Middle frontal gyrus (tissue), 1 donor: ENCODE results near the gene CXCL10.
A peak's percentile ranks its signal among the peaks of the same experiment; 100 is the strongest.
"Not testable (repeated sequence)": the region's sequence is repeated elsewhere in the genome, so short reads cannot be mapped to it uniquely, and the experiment has no call there.

Experiments used
- DNase-seq: peaks from one replicate; pipeline ENCODE4 v3.0.0-alpha.2; 2015; ENCODE audit warnings: low spot score; ENCODE audit errors: extremely low spot score

The CXCL10 gene

DNA sequence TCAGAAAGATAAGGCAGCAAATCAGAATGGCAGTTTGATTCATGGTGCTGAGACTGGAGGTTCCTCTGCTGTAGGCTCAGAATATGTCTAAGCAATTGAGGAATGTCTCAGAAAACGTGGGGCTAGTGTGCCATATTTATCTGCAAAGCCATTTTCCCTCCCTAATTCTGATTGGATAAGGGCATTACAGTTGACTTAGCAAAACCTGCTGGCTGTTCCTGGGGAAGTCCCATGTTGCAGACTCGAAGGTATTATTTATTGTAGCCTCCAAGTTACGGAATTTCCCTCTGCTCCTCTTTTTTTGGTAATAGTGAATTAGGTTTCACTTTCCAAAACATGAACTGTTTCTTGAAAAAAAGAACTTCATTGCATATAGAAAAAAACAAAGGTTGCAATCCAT lies at the start of gene CXCL10:
TSS of gene CXCL10 (minus strand) at position 109 of the 400 bp plus-strand sequence. CDS start at position 43, 66 bp downstream.
- no peak for DNase-seq

DNA sequence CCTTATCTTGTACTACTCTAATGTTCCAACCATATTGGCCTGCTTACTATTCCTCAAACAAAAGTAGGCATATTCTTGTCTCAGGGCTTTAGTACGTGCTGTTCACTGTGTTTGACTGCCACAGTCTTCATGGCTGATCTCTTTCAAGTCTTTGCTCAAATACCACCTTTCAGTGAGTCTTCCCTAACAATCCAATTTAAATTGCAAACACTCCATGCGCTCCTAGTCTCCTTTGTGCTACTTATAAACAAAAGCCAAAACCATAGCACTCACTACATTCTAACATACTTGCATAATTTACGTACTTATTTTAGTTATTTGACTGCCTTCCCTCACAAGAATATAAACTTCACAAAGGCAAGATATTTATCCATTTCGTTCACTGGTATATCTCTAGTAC lies 49.5 kb upstream of the CXCL10 start:
- DNase-seq, result no peak

DNA sequence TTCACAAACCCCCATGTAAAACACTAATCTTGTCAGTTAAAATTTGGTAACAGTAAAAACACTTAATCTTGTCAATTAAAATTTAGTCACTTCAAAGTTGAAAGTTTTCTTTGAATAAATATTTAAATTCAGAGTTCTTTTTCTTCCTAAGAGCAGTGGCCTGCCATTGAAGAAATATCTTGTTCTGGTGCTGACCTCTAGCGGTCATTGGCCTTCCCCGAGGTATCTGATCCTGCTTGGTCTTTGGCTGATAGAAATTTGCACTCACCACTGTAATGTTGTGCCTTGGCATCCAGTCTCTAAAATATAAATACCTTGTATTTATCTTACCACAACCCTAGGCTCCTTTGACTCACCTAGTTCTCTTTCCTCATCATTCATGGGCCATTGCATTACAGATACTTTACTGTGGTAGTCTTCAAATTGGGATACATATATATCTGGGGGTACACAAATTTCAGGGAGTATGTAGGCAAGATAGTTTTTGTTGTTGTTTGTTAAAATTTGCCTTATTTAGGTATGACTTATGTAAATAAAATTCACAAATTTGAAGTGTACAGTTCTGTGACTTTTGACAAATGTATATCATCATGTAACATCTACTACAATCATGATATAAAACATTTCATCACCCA lies 44.5 kb upstream of the CXCL10 start:
- peak; percentile 73 for DNase-seq

DNA sequence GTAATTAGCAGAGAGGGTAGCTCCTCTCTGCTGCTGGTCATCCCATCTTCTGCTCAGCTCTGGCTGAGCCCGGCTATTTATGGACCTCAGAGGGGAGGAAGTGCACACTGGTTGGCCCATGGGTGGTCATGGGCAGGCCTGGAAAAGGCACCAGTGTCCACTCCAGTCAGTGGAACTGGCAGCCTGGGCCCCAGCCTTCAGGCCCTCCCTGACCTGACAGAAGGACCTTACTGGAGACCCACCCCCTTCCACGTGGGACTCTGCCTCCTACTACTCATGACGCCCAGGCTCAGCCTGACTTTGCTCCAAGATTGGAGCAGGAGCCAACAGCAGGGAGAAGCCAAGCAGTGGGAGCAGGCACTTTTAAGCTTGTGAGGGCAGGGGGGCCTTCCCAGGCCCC lies 43.2 kb upstream of the CXCL10 start:
- DNase-seq, result no peak

DNA sequence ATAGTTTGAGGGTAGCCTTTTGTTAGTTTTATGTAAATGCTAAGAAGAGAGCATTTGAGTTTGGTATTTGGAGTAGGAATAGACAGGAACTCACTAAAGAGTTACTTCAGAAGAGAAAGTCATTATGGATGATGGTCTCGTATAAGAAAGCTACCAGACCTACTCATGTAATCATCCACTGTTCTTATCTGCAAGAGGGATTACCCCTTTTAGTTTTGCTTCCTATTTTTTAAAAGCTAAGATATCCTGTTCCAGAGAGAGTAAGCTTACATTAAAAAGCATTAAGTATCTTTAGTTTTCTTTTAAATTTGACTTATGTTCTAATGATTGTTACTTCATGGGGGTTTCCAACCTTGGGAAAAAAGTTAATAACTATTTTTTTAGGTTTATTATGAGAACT lies 38.7 kb upstream of the CXCL10 start:
- DNase-seq, result no peak

DNA sequence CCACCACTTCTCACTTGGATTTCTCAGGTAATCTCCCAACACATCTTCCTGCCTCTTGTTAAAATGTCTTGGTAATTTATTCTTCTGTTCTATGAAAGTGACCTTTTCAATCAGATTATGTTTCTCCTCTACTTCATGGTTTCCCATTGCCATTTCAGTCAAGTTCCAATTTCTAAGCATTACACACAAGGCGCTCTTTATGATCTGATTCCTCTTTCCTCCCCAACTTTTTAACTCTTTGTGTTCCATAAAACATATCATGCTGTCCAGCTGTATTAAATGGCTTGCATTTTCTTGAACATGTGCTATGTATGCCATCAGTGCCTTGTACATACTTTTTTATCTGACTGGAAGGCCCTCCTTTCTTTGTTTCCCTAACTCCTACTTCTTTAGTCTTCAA lies 38.1 kb upstream of the CXCL10 start:
- no peak for DNase-seq

DNA sequence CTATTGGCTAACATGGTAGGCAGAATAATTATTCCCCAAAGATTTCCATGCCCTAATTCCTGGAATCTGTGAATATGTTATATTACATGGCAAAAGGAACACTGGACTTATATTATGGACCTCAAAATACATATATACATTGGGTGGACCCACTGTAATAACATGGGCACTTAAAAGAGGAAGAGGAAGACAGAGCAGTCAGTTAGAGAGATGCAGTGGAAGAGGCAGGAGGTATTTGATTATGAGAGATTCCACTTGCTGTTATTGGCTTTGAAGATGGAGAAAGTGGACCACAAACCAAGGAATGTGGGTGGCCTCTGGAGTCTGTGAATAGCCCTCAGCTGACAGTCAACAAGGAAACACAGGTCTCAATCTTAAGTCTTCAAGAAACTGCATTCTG lies 37.2 kb upstream of the CXCL10 start:
- DNase-seq, result no peak

DNA sequence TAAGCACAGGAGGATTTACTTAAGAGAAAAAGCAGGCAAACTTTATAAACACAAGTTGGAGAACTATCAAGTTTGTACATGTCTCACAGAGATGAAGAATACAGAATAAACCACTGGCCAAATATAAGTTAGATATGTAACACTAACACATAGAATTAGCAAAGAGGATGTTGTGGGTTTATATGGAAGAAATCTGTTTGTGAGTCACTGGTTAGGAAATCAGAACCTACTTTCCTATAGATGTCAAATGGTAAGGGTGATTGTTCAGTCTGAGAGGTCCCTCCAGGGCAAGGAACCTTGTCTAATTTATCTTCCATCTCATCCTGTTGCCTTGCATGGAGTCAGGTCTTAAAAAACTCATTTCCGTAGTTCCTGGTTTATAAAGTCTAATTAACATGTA lies 36.5 kb upstream of the CXCL10 start:
- DNase-seq, result no peak

DNA sequence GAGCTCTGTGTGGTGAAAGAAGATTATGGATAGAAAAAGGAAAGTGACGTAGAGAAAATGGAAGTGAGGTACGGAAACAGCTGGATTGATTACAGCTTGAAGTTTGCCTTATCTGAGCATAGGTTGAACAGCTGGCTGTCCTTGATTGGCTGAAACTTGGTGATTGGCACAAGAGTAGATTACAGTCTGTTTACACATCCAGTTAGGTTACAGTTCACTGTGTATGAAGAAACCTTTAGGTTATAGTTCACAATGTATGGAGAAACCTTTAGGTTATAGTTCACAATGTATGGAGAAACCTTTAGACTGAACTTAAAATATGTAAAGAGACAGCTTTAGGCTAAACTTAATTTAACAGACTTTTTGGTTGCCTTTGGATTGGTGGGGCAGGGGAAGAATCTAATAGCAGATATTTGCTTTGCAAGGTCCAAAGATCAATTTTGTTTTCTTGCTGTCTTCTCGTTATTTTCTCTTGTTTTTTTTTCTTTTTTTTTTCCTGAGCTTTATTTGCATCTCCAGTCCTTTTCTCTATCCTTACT lies 35.7 kb upstream of the CXCL10 start:
- no peak for DNase-seq

DNA sequence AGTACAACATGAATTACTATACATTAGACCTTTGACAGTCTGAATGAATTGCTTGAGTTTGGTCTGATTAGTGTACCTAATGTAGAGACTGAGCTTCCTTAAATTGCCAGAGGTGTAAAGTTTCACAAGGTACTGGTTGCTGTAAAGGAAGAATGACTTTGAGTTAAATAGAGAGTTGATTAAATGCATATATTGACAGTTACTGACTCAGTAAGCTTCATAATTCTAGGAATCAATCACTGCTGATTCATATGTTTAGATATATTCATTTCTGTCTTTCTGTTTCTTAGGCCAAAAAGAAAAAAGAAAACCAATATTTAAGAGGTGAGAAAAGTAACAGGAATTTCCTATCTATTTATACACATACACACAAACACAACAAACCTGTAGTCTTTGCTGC lies 35.0 kb upstream of the CXCL10 start:
- DNase-seq, result no peak

DNA sequence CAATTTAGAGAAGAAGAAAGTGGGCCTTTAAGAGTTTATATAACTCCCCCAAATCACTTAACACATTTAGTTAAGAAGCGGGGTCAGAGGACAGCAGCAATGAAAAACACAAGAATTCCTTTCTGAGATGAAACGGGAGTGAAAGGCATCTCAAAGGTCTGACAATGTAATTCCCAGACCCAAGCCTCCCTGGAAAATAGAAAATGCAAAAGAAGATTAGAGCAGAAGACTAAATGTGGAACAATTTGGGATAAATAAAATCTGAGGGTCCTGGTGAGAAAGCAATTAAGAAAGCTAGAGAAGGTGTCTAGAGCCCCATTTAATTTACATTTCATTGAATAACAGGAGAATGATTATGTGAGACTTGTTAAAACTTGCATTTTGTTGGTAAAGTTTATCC lies 32.1 kb upstream of the CXCL10 start:
- DNase-seq, result no peak

DNA sequence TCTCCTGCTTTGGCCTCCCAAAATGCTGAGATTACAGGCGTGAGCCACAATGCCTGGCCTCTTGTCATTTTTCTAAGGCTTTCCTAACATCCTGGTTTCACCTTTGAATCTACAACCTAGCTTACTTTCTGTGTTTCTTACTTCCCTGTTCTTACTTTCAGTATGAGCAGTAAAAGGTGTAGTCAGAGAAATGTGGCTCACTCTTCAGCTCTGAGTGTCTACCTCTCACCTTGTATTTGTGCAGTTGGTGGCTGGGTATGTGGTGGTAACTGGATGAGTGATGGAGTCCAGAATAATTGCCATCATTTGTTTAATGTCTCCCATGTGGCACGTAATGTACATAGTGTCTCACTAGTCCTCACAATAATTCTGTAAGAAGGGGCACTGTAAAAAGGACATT lies 31.7 kb upstream of the CXCL10 start:
- no peak for DNase-seq

DNA sequence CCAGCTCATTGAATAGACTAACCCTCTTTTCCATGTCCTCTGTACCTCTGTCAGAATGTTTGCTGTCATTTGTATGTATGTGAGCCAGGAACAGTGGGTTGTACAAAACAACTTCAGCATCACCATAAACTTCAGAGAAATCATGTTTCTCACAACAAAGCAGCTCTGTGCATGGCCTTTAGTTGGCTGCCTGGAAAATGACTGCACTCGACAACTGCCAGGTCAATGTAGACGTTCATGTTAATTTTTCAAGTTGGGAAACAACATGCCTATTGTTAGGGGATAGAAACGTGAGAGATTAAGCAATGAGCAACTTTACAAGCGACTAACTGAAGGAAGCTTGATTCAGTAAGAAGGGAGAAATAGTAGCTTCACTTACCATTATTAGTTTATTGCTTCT lies 30.4 kb upstream of the CXCL10 start:
- DNase-seq, result no peak

DNA sequence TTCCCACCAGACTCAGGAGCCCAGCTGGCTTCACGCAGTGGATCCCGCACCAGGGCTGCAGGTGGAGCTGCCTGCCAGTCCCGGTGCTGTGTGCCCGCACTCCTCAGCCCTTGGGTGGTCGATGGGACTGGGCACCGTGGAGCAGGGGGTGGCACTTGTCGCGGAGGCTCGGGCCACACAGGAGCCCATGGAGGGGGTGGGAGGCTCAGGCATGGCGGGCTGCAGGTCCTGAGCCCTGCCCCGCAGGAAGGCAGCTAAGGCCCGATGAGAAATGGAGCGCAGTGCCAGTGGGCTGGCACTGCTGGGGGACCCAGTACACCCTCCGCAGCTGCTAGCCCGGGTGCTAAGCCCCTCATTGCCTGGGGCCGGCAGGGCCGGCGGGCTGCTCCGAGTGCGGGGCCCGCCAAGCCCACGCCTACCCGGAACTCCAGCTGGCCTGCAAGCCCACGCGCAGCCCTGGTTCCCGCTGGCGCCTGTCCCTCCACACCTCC lies 27.3 kb upstream of the CXCL10 start:
- DNase-seq, result not testable (repeated sequence)

DNA sequence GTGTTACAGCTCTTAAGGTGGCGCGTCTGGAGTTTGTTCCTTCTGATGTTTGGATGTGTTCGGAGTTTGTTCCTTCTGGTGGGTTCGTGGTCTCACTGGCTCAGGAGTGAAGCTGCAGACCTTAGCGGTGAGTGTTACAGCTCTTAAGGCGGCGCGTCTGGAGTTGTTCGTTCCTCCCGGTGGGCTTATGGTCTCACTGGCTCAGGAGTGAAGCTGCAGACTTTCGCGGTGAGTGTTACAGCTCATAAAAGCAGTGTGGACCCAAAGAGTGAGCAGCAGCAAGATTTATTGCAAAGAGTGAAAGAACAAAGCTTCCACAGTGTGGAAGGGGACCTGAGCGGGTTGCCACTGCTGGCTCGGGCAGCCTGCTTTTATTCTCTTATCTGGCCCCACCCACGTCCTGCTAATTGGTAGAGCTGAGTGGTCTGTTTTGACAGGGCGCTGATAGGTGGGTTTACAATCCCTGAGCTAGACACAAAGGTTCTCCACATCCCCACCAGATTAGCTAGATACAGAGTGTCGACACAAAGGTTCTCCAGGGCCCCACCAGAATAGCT lies 26.6 kb upstream of the CXCL10 start:
- DNase-seq, result not testable (repeated sequence)

DNA sequence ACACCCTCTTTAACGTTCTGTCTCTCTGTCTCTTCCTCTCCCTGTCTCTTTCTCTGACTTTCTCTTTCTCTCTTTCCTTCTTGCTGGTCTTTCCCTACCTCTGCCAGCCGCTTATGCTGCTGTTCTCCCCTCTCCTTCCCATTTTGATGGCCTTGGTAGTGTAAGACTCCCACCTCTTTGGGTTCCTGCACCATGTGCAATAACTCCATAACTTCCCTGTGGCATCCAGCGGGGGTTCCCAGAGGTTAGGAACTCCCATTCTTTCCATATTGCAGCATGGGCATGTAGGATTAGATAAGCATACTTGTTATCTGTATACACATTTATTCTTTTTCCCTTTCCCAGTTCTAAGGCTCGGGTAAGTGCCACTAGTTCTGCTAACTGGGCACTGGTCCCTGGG lies 21.4 kb upstream of the CXCL10 start:
- not testable (repeated sequence) for DNase-seq

DNA sequence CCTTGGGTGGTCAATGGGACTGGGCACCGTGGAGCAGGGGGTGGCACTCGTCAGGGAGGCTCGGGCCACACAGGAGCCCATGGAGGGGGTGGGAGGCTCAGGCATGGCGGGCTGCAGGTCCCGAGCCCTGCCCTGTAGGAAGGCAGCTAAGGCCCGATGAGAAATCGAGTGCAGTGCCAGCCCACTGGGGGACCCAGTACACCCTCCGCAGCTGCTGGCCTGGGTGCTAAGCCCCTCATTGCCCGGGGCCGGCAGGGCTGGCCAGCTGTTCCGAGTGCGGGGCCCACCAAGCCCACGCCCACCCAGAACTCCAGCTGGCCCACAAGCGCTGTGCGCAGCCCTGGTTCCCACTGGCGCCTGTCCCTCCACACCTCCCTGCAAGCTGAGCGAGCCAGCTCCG lies 20.0 kb upstream of the CXCL10 start:
- not testable (repeated sequence) for DNase-seq

DNA sequence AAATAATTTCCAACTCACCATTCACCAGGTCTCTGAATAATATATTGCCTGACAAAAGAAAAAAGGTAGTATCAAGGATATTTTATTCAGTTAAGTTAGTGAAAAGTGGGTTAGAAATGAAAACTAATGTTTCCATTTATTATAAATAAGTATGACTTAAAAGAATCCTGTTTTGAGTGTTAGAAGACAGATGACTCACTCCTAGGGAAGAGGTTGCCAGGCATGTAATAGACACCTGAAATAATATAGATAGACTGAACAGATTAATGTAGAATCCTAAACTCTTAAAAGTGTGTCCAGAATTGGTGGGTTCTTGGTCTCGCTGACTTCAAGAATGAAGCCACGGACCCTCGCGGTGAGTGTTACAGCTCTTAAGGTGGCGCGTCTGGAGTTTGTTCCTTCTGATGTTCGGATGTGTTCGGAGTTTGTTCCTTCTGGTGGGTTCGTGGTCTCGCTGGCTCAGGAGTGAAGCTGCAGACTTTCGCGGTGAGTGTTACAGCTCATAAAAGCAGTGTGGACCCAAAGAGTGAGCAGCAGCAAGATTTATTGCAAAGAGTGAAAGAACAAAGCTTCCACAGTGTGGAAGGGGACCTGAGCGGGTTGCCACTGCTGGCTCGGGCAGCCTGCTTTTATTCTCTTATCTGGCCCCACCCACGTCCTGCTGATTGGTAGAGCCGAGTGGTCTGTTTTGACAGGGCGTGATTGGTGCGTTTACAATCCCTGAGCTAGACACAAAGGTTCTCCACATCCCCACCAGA lies 19.1 kb upstream of the CXCL10 start:
- not testable (repeated sequence) for DNase-seq

DNA sequence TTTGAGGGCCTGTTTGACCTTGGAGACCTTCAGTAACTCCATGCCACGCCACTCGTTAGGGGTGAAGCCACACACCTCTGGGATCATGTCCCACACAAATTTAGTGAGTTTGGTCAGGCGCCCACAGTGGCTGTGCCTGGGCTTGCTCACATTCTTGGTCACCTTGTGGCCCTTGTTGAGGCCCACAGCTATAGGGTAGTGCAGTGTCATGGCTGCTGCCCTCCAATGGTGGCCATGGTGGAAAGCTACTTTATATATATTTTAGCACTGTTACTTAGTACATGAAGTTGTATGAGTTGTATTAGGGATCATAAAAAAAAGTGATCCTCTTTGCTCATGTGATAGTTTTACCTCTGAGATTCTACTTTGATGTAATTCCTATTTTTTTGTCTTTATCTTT lies 13.6 kb upstream of the CXCL10 start:
- DNase-seq, result no peak

DNA sequence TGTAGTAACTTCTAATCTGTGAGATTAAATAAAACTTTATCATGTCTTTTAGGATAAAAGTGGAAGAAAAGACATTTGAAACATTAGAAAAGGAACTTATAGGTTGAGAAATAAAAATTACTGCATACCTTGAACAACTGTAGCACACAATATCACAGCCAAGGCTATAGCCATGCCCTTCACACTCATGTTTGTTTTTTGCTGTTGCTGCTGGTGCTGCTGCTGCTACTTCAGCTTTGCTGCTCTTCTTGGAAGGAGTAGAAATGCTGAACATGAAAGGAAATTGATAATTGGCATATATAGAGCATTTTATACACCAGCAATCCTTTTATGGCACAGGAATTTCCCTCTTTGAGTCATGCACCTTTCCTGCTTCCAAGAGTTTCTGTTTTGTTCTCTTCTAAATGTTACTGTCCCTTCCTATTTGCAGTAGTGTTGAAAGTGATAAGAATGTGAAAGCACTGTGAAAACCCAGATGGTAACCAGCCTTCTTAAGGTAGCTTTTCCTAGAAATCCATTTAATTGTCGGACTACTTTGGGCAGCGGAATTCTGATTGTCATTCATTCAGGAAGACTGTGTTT lies 12.6 kb upstream of the CXCL10 start, which contains the start of gene CXCL11:
TSS of gene CXCL11 (minus strand) at position 272 of the 582 bp plus-strand sequence. CDS start at position 189, 83 bp downstream.
- DNase-seq, result no peak

DNA sequence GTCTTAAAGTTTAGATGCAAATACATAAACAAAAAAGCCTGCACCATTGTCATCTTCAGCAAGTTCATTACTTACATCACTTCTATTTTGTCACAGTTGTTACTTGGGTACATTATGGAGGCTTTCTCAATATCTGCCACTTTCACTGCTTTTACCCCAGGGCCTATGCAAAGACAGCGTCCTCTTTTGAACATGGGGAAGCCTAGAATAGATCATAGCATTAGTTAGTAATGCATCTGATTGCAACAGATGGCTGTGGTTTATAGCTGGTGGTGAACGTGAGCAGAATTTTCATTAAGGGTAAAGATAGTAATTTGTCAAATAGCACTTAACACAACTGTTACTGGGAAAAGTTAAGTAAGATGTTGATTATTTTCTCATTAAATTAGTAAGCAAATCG lies 11.8 kb upstream of the CXCL10 start:
- no peak for DNase-seq

DNA sequence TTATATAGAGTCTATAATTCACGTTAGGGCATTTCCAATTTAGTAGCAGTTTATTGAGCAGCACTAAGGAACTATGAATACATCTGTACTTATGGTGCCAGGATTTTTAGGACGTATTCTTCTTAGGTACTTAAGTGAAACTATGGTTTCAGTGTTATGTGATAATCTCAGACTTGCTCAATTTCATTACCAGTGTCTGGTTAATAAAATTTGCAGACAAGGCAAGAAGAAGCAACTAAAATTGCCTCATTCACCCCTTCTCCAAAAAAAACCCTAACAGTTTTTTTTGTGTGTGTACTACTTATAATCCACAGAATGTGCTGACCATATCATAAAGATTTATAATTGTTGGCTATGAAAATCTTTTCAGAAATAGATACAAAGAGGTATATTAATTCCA lies 6.0 kb upstream of the CXCL10 start:
- DNase-seq, result no peak
